ENCODE data around the gene SLIT3.

- TF ChIP-seq POLR2AphosphoS5 (IDR thresholded peaks at IDR 0.05) = no peak
- TF ChIP-seq, protein P1, sequence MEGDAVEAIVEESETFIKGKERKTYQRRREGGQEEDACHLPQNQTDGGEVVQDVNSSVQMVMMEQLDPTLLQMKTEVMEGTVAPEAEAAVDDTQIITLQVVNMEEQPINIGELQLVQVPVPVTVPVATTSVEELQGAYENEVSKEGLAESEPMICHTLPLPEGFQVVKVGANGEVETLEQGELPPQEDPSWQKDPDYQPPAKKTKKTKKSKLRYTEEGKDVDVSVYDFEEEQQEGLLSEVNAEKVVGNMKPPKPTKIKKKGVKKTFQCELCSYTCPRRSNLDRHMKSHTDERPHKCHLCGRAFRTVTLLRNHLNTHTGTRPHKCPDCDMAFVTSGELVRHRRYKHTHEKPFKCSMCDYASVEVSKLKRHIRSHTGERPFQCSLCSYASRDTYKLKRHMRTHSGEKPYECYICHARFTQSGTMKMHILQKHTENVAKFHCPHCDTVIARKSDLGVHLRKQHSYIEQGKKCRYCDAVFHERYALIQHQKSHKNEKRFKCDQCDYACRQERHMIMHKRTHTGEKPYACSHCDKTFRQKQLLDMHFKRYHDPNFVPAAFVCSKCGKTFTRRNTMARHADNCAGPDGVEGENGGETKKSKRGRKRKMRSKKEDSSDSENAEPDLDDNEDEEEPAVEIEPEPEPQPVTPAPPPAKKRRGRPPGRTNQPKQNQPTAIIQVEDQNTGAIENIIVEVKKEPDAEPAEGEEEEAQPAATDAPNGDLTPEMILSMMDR (IDR thresholded peaks at IDR 0.05) = no peak
These were observed 39.9 kb downstream of the SLIT3 start for GRCh38 chr5:169260896-169261569.

All from esophagus muscularis mucosa (tissue), 3 donors.